Stomach (tissue), 9 donors: ENCODE results near the gene ARL3. TPM values are rescaled to one million over a fixed set of nuclear protein-coding genes. Genes with fewer than 3 reads are reported as not detected.

Source experiments
- DNase-seq, 2 donors: peaks; one replicate each; pipeline versions ENCODE4 v3.0.0 to v3.0.0-alpha.2; 2013 to 2019
- H3K27ac ChIP-seq, 5 donors: fragments of 200-600 bp in 4 of 5; sonication (generic) in 4 of 5; one replicate each; pipeline ENCODE4 v1.5.1; 2013 to 2019; ENCODE audit warnings: mild to moderate bottlenecking in 1 of 5, moderate library complexity in 1 of 5
- H3K27me3 ChIP-seq, 3 donors: fragments of 200-600 bp; sonication (generic); one replicate each; pipeline ENCODE4 v1.5.1; 2017 to 2019; ENCODE audit warnings: mixed run types in 1 of 3
- H3K36me3 ChIP-seq, 4 donors: fragments of 200-600 bp; sonication (generic); 1 replicate in 3 of 4; 2 replicates in 1 of 4; pipeline ENCODE4 v1.5.1; 2016 to 2019
- H3K4me1 ChIP-seq, 4 donors: fragments of 200-600 bp; sonication (generic); one replicate each; pipeline ENCODE4 v1.5.1; 2016 to 2019
- H3K4me3 ChIP-seq, 4 donors: fragments of 200-600 bp; sonication (generic) in 3 of 4; one replicate each; pipeline ENCODE4 v1.5.1; 2016 to 2019; ENCODE audit warnings: mild to moderate bottlenecking in 1 of 4
- H3K9me3 ChIP-seq, 4 donors: fragments of 200-600 bp; sonication (generic); one replicate each; pipeline ENCODE4 v1.5.1; 2016 to 2019
- CTCF ChIP-seq, 7 experiments: fragments of 450-650 bp in 4 of 7; fragments of 200-600 bp in 3 of 7; sonication (generic) in 3 of 7; IDR thresholded peaks; one replicate each; pipeline ENCODE4 v1.5.1; 2016 to 2019; ENCODE audit warnings: antibody characterized with exemption in 7 of 7, control low read depth in 2 of 7, mild to moderate bottlenecking in 1 of 7
- EP300 ChIP-seq: sonication (generic); formaldehyde crosslinking; IDR thresholded peaks from one replicate; pipeline ENCODE4 v1.6.1; 2017; ENCODE audit warnings: antibody characterized with exemption
- POLR2A ChIP-seq, 4 donors: fragments of 450-650 bp; IDR thresholded peaks; one replicate each; pipeline ENCODE4 v1.6.1; 2016; ENCODE audit warnings: antibody characterized with exemption in 4 of 4, control low read depth in 2 of 4, mild to moderate bottlenecking in 1 of 4, moderate library complexity in 1 of 4
- POLR2AphosphoS5 ChIP-seq, 3 donors: sonication (generic); formaldehyde crosslinking; IDR thresholded peaks; one replicate each; pipeline ENCODE4 v1.6.1; 2016; ENCODE audit warnings: antibody characterized with exemption in 3 of 3
- WGBS, 5 donors: extraction: QIAGEN DNeasy Blood & Tissue Kit in 3 of 5; methylation state at CpG; one replicate each; pipeline versions ENCODE4 v1.1.5 to v1.1.7; 2013 to 2018; 5-methylcytosine and 5-hydroxymethylcytosine counted together
- intact Hi-C: fragments of 100-400 bp; cut with DNase I; formaldehyde crosslinking; loops from one replicate; pipeline ENCODE4 v1.15.1; 2023; ENCODE audit warnings: low total_unique reads
- polyA plus RNA-seq, 3 donors: library from polyadenylated mRNA; stranded (reverse); fragments of 200-250 nt; gene quantifications; one replicate each; pipeline ENCODE4 v1.2.3, GENCODE V29; 2013
- total RNA-seq, 5 donors: library from RNA; depleted of rRNA; stranded (reverse); fragments of >200 nt; gene quantifications; one replicate each; pipeline versions ENCODE4 v1.1.0 to v1.2.3, GENCODE V29; 2014 to 2016
- donor health status: healthy with polysubstance abuse.
- donor health status: Bipolar disorder and iron deficiency.
- donor health status: healthy.

ARL3 gene
- total and polyA plus RNA-seq, 8 donors: 0.58 to 17.0 (median 6.8) TPM

- Histone ChIP-seq H3K27me3 (no peaks in the 10 kb centered on the region), H3K27ac (no peak overlapping the region), H3K4me3 (no peak overlapping the region), H3K9me3 (no peaks in the 10 kb centered on the region), H3K4me1 (peaks cover 0 to 10% (median 8%) of the 10 kb centered on the region in 4 donors), H3K36me3 (peaks cover 2 to 52% (median 35%) of the 10 kb centered on the region in 4 donors)
- no peak for TF ChIP-seq CTCF (IDR thresholded peaks at IDR 0.05)
- intact Hi-C loops: no loop called here
- WGBS, 5 donors: 74 to 79% (median 76%) methylated on average over 9 to 13 of the region's 13 CpGs
- DNase-seq: no peak
Measured at GRCh38 chr10:102727037-102727818, 13.0 kb upstream of the ARL3 start.

GRCh38 chr10:102726274-102726673 lies 12.1 kb upstream of the ARL3 start:
- Histone ChIP-seq H3K4me1 (peaks cover 0 to 10% (median 8%) of the 10 kb centered on the region in 4 donors), H3K27me3 (no peaks in the 10 kb centered on the region), H3K9me3 (no peaks in the 10 kb centered on the region), H3K4me3 (no peak overlapping the region), H3K27ac (no peak overlapping the region), H3K36me3 (peaks cover 2 to 45% (median 31%) of the 10 kb centered on the region in 4 donors)
- intact Hi-C loops: no loop called here
- TF ChIP-seq EP300: no peak
- TF ChIP-seq CTCF (IDR thresholded peaks at IDR 0.05): no peak
- no peak for TF ChIP-seq POLR2AphosphoS5 (IDR thresholded peaks at IDR 0.05)
- no peak for TF ChIP-seq POLR2A (IDR thresholded peaks at IDR 0.05)
- 57 to 100% (median 69%) methylated on average over 2 to 3 of the region's 3 CpGs for WGBS, 5 donors
- DNase-seq: no peak

- intact Hi-C loops: no loop called here
- 96 to 99% (median 98%) methylated on average over 4 of the region's 4 CpGs for WGBS, 5 donors
- no peak for DNase-seq
- H3K36me3 ChIP-seq: peaks cover 2 to 28% (median 24%) of the 10 kb centered on the region in 4 donors
- H3K9me3 ChIP-seq: no peaks in the 10 kb centered on the region
- no peak overlapping the region for H3K4me3 ChIP-seq
- TF ChIP-seq EP300 (no peak), POLR2A (IDR thresholded peaks at IDR 0.05) (no peak), POLR2AphosphoS5 (IDR thresholded peaks at IDR 0.05) (no peak), CTCF (IDR thresholded peaks at IDR 0.05) (no peak)
- no peaks in the 10 kb centered on the region for H3K27me3 ChIP-seq
- no peak overlapping the region for H3K27ac ChIP-seq
- H3K4me1 ChIP-seq: peaks cover 0 to 3% (median under 1%) of the 10 kb centered on the region in 4 donors
Measured at GRCh38 chr10:102723989-102724388, 9.8 kb upstream of the ARL3 start.

- no peaks in the 10 kb centered on the region for H3K9me3 ChIP-seq
- WGBS, 5 donors: 60 to 72% (median 63%) methylated on average over 4 of the region's 4 CpGs
- H3K4me1 ChIP-seq: peaks cover 0 to 14% (median 6%) of the 10 kb centered on the region in 4 donors
- intact Hi-C loops: no loop called here
- H3K27me3 ChIP-seq: no peaks in the 10 kb centered on the region
- H3K27ac ChIP-seq: no peak overlapping the region
- H3K4me3 ChIP-seq: no peak overlapping the region
- peaks cover 0 to 8% (median 6%) of the 10 kb centered on the region in 4 donors for H3K36me3 ChIP-seq
- TF ChIP-seq EP300 (no peak), POLR2A (IDR thresholded peaks at IDR 0.05) (no peak), POLR2AphosphoS5 (IDR thresholded peaks at IDR 0.05) (no peak)
- DNase-seq: no peak
Measured at GRCh38 chr10:102721954-102722353, 7.8 kb upstream of the ARL3 start.

- H3K36me3 ChIP-seq: no peaks in the 10 kb centered on the region
- 69 to 84% (median 78%) methylated on average over 6 of the region's 6 CpGs for WGBS, 5 donors
Measured at GRCh38 chr10:102720775-102721301, 6.6 kb upstream of the ARL3 start.

More at GRCh38 chr10:102720775-102721301, 6.6 kb upstream of the ARL3 start:
- Histone ChIP-seq H3K9me3 (no peaks in the 10 kb centered on the region), H3K27ac (no peak overlapping the region), H3K4me3 (no peak overlapping the region), H3K4me1 (peaks cover 0 to 24% (median 6%) of the 10 kb centered on the region in 4 donors), H3K27me3 (no peaks in the 10 kb centered on the region)
- no peak for DNase-seq
- intact Hi-C loops: no loop called here
- TF ChIP-seq CTCF (IDR thresholded peaks at IDR 0.05) (no peak), POLR2AphosphoS5 (IDR thresholded peaks at IDR 0.05) (no peak), EP300 (no peak), POLR2A (IDR thresholded peaks at IDR 0.05) (no peak)
